GM12878 (cell line): Measurements from ENCODE around the gene TBX15. TPM values are rescaled to one million over a fixed set of nuclear protein-coding genes. Genes with fewer than 3 reads are reported as not detected.

Experiments used
- ATAC-seq: fragments of 200-7000 bp; cut with Tn5 transposase; 3 replicates; pipeline ENCODE4 v1.9.1; 2020; ENCODE audit warnings: mild to moderate bottlenecking, moderate library complexity
- BruUV-seq: library from RNA; stranded (reverse); fragments of 400-500 nt; replicated peaks from 2 replicates; lab custom pipeline; 2021; lab: Mats Ljungman, UMichigan
- CTCF ChIA-PET: fragments of 300-600 bp; sonication (Branson Sonifier 250); formaldehyde crosslinking; extraction: SDS; loops from one replicate; lab custom pipeline; 2021; ENCODE audit warnings: inconsistent platforms; lab: Yijun Ruan, JAX
- POLR2A ChIA-PET: fragments of 350-600 bp; formaldehyde crosslinking; extraction: SDS; loops from one replicate; lab custom pipeline; 2021; ENCODE audit warnings: inconsistent platforms; lab: Charles Lee
- RAD21 ChIA-PET: fragments of 300-600 bp; sonication (Branson Sonifier 250); formaldehyde crosslinking; loops from one replicate; lab custom pipeline; 2023; ENCODE audit warnings: antibody characterized with exemption; ENCODE audit not compliant: unreplicated experiment; lab: Charles Lee
- SMC1A ChIA-PET: fragments of 300-600 bp; sonication (Branson Sonifier 250); formaldehyde crosslinking; loops from one replicate; lab custom pipeline; 2023; ENCODE audit not compliant: unreplicated experiment, uncharacterized antibody; lab: Charles Lee
- DNase-seq: peaks from one replicate; pipeline ENCODE4 v3.0.0-alpha.2; 2011; ENCODE audit warnings: low read depth, low spot score
- FAIRE-seq: peaks from 3 replicates; lab custom pipeline; 2011; peaks lifted over from hg19 to GRCh38; lab: Jason Lieb, UNC
- H2AFZ ChIP-seq: 2 replicates; pipeline ENCODE4 v1.6.0; 2011; ENCODE audit warnings: low read depth, low read length, control low read depth; ENCODE audit not compliant: control insufficient read depth
- H3K27ac ChIP-seq: 2 replicates; pipeline ENCODE4 v1.5.1; 2011; ENCODE audit warnings: control low read depth; ENCODE audit not compliant: control insufficient read depth, insufficient read depth
- H3K27me3 ChIP-seq, 2 experiments: replicated peaks in 1 of 2; 2 replicates each; pipeline versions ENCODE4 v1.6.0 to v1.6.1; 2011; ENCODE audit warnings: low read length in 1 of 2; ENCODE audit not compliant: control insufficient read depth in 2 of 2, insufficient read depth in 2 of 2
- H3K36me3 ChIP-seq, 2 experiments: 2 replicates each; pipeline ENCODE4 v1.5.1; 2011; ENCODE audit warnings: low read length in 1 of 2; ENCODE audit not compliant: control insufficient read depth in 2 of 2, insufficient read depth in 2 of 2
- H3K4me1 ChIP-seq: 2 replicates; pipeline ENCODE4 v1.6.1; 2011; ENCODE audit warnings: mild to moderate bottlenecking, low read length, moderate library complexity, mixed read lengths; ENCODE audit not compliant: control insufficient read depth, insufficient read depth
- H3K4me2 ChIP-seq: 2 replicates; pipeline ENCODE4 v1.6.0; 2011; ENCODE audit warnings: control low read depth; ENCODE audit not compliant: control insufficient read depth, insufficient read depth
- H3K4me3 ChIP-seq: fragments of 200-600 bp; sonication (generic); 2 replicates; pipeline ENCODE4 v1.5.1; 2016
- H3K79me2 ChIP-seq: 2 replicates; pipeline ENCODE4 v1.6.0; 2011; ENCODE audit warnings: low read length; ENCODE audit not compliant: control insufficient read depth, insufficient read depth
- H3K9ac ChIP-seq: 2 replicates; pipeline ENCODE4 v1.8.0; 2011; ENCODE audit warnings: low read length, control low read depth, mixed read lengths; ENCODE audit not compliant: control insufficient read depth, insufficient read depth
- H3K9me3 ChIP-seq: replicated peaks from 3 replicates; pipeline ENCODE4 v1.5.1; 2011; ENCODE audit warnings: mild to moderate bottlenecking, low read length; ENCODE audit not compliant: control insufficient read depth, insufficient read depth
- H4K20me1 ChIP-seq: 2 replicates; pipeline ENCODE4 v1.6.0; 2011; ENCODE audit not compliant: control insufficient read depth, insufficient read depth
- HDAC2 ChIP-seq: fragments of 200-600 bp; sonication (generic); IDR thresholded peaks from 2 replicates; pipeline ENCODE4 v1.6.1; 2017
- NFYA ChIP-seq: IDR thresholded peaks from 2 replicates; pipeline ENCODE4 v1.6.1; 2011; ENCODE audit warnings: low read depth, mild to moderate bottlenecking, low read length, improper control_type of control experiment, borderline replicate concordance
- NFYB ChIP-seq: IDR thresholded peaks from 2 replicates; pipeline ENCODE4 v1.6.1; 2011; ENCODE audit warnings: low read depth, mild to moderate bottlenecking, low read length, improper control_type of control experiment, moderate library complexity; ENCODE audit not compliant: insufficient read depth
- SIX5 ChIP-seq: IDR thresholded peaks from 2 replicates; pipeline ENCODE4 v1.6.1; 2011; ENCODE audit warnings: mild to moderate bottlenecking, low read depth, low read length, moderate library complexity; ENCODE audit not compliant: severe bottlenecking
- SP1 ChIP-seq: IDR thresholded peaks from one replicate; pipeline ENCODE4 v1.6.1; 2011; ENCODE audit warnings: low read depth, low read length
- ZBTB11 ChIP-seq: fragments of 450-650 bp; formaldehyde crosslinking; IDR thresholded peaks from 2 replicates; pipeline ENCODE4 v1.5.0; 2022; ENCODE audit warnings: mild to moderate bottlenecking, missing genetic modification characterization
- WGBS: methylation state at CpG from one replicate; pipeline ENCODE4 v1.1.6; 2016; ENCODE audit warnings: low lambda C conversion rate; ENCODE audit not compliant: insufficient replicate concordance, insufficient coverage; ENCODE audit errors: missing lambda C conversion rate; 5-methylcytosine and 5-hydroxymethylcytosine counted together
- in situ Hi-C: fragments of 300-500 bp; cut with MboI; formaldehyde crosslinking; loops from 9 replicates; pipeline ENCODE4 v1.14.3; 2018; ENCODE audit warnings: mixed read lengths
- intact Hi-C: fragments of 100-400 bp; cut with micrococcal nuclease; formaldehyde crosslinking; loops from one replicate; pipeline ENCODE4 v1.14.2; 2022; ENCODE audit not compliant: unreplicated experiment
- polyA plus RNA-seq, 11 experiments: library from polyadenylated mRNA; depleted of rRNA in 4 of 11; unstranded in 6 of 11; stranded (reverse) in 5 of 11; fragments of >200 nt; fragmentation: Nextera tagmentation in 4 of 11; fragmentation: Illumina TruSeq in 1 of 11; extraction: Ambion mirVana in 4 of 11; extraction: Trizol in 1 of 11; gene quantifications; 1 replicate in 1 of 11; 2 replicates in 10 of 11; pipeline versions ENCODE4 v1.2.1 to v1.2.3, GENCODE V29; 2011 to 2016; ENCODE audit warnings: inconsistent platforms in 2 of 11, missing spikeins in 2 of 11, low read depth in 1 of 11
- total RNA-seq, 4 experiments: library from RNA; depleted of rRNA in 3 of 4; stranded (reverse); fragments of >200 nt in 3 of 4; fragmentation: Illumina TruSeq in 1 of 4; extraction: Trizol in 1 of 4; gene quantifications; 2 replicates each; pipeline versions ENCODE4 v1.2.1 to v1.2.3, GENCODE V29; 2013 to 2021

Gene TBX15
- total and polyA plus RNA-seq, 10 of the 15 experiments (the other 5 are each of a cell fraction or from before 2014, with no cell fraction given), result 0.64 to 9.4 (median 0.99) TPM

GRCh38 chr1:118998171-118998570 lies 10.0 kb upstream of the TBX15 start:
- no TSS peak for BruUV-seq
- SMC1A ChIA-PET, result no interaction called here
- H3K4me1 ChIP-seq, result no peaks in the 10 kb centered on the region; the same call in 1 of the 2 replicates
- TF ChIP-seq SIX5, result no peak
- no peak for TF ChIP-seq NFYA
- no peak for TF ChIP-seq HDAC2
- no peak for TF ChIP-seq SP1
- TF ChIP-seq NFYB, result no peak
- TF ChIP-seq ZBTB11, result no peak
- TF ChIP-seq, all 136 proteins: peak for 0
- Histone ChIP-seq H3K4me2 (no peak overlapping the region), H3K36me3 (no peaks in the 10 kb centered on the region), H3K79me2 (no peaks in the 10 kb centered on the region), H3K9me3 (no peaks in the 10 kb centered on the region), H4K20me1 (no peaks in the 10 kb centered on the region), H3K4me3 (no peak overlapping the region), H3K27ac (no peak overlapping the region), H3K9ac (no peak overlapping the region), H3K27me3 (peaks cover 9 to 17% of the 10 kb centered on the region in 2 experiments), H2AFZ (no peak overlapping the region)
- DNase-seq (no peak), FAIRE-seq (no peak), ATAC-seq (no peak)
- in situ Hi-C loops (no loop called here), intact Hi-C loops (no loop called here)
- 0% methylated on average over 2 of the region's 2 CpGs for WGBS
- ChIA-PET CTCF (interaction anchor here (0.6 kb wide), 1 partner anchor 33 kb away, joined by 3 read pairs; no protein-coding TSS in a partner anchor), RAD21 (no interaction called here), POLR2A (no interaction called here)
